Measurements from ENCODE around the gene TSC2. TPM values are rescaled to one million over a fixed set of nuclear protein-coding genes. Genes with fewer than 3 reads are reported as not detected.

The TSC2 gene
- polyA plus RNA-seq, 1 experiment: 35.9 TPM

- H3K4me3 ChIP-seq (ENCODE audit: low read depth, low read length): 0 out of 2 replicates have a peak overlapping the region, but pooled peaks have one; percentile 13
- POLR2A ChIA-PET: interaction anchor here (0.5 to 2.3 kb wide), 6 partner anchors 10 to 151 kb away, joined by 3 to 13 read pairs (median 4); partner anchors contain the start of genes RPS2 and TRAF7
- CTCF ChIA-PET: interaction anchor here (0.6 to 5.0 kb wide), 21 partner anchors 9 to 221 kb away, joined by 3 to 79 read pairs (median 3); partner anchors contain the start of genes GFER, NUBP2, PKD1 and RAB26
- no peaks in the 10 kb centered on the region; the same call in 1 of the 2 replicates for H3K9me3 ChIP-seq (ENCODE audit: control insufficient read depth, insufficient read depth, low read length)
- peak; percentile 94 for TF ChIP-seq CTCF (IDR thresholded peaks at IDR 0.05; ENCODE audit: low read depth, low read length)
- DNase-seq (ENCODE audit: low read depth, low spot score): peak; percentile 51
- H3K27ac ChIP-seq (ENCODE audit: low read depth, low read length): no peak overlapping the region
- no peaks in the 10 kb centered on the region for H3K27me3 ChIP-seq (ENCODE audit: control insufficient read depth, insufficient read depth, low read length)
These were observed 43.8 kb upstream of the TSC2 start for GRCh38 chr16:2003827-2004641.

DNA sequence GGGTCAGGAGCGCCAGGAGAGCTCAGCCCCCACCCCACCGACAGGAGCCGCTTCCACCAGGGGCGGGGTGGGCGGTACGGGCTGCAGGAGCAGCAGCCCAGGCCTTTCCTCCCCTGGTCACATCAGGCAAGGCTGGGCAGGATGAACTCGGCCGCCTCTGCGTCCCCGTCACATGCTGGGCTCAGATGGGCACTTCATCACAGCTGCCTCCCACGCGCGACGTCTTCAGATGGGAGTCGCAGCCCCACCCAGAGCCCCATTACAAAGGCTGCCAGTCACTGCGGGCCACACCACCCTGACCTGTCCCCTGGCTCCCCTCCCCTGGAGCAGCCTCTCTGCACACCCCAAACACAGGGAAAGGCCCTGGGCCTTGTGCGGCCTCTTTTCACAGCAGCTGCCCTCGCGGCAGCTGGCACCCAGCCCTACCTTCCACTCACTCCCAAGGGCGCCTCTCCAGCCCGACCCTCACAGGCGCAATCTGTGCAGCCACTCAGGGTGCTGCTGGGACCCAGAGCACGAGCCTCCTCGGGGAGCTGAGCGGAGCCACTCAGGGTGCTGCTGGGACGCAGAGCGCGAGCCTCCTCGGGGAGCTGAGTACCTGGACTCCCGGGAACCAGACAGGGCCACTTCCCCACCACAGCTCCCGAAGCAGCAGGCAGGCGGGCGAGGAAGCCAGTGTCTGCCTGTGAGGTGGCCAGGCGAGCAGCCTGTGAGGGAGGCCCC, 42.8 kb upstream of the TSC2 start:
- CTCF ChIA-PET: interaction anchor here (0.9 to 5.0 kb wide), 5 partner anchors 12 to 135 kb away, joined by 3 to 79 read pairs (median 6); no protein-coding TSS in a partner anchor
- H3K4me3 ChIP-seq (ENCODE audit: low read depth, low read length): no peak overlapping the region
- no peaks in the 10 kb centered on the region; the same call in 1 of the 2 replicates for H3K9me3 ChIP-seq (ENCODE audit: control insufficient read depth, insufficient read depth, low read length)
- no peak for DNase-seq (ENCODE audit: low read depth, low spot score)
- POLR2A ChIA-PET: interaction anchor here (0.9 to 2.3 kb wide), 3 partner anchors 40 to 150 kb away, joined by 4 to 13 read pairs (median 4); partner anchors contain the start of genes RPS2 and TRAF7
- H3K27ac ChIP-seq (ENCODE audit: low read depth, low read length): no peak overlapping the region
- no peak for TF ChIP-seq CTCF (IDR thresholded peaks at IDR 0.05; ENCODE audit: low read depth, low read length)
- H3K27me3 ChIP-seq (ENCODE audit: control insufficient read depth, insufficient read depth, low read length): no peaks in the 10 kb centered on the region

- H3K27ac ChIP-seq (ENCODE audit: low read depth, low read length): no peak overlapping the region
- no peak for TF ChIP-seq CTCF (IDR thresholded peaks at IDR 0.05; ENCODE audit: low read depth, low read length)
- no peaks in the 10 kb centered on the region for H3K27me3 ChIP-seq (ENCODE audit: control insufficient read depth, insufficient read depth, low read length)
- ChIA-PET CTCF (interaction anchor here (3.0 to 5.0 kb wide), 2 partner anchors 13 to 135 kb away, joined by 16 to 79 read pairs; no protein-coding TSS in a partner anchor), POLR2A (no interaction called here)
- H3K9me3 ChIP-seq (ENCODE audit: control insufficient read depth, insufficient read depth, low read length): no peaks in the 10 kb centered on the region; the same call in 1 of the 2 replicates
- DNase-seq (ENCODE audit: low read depth, low spot score): no peak
- no peak overlapping the region for H3K4me3 ChIP-seq (ENCODE audit: low read depth, low read length)
These were observed 42.1 kb upstream of the TSC2 start for GRCh38 chr16:2005646-2006045.

- TF ChIP-seq CTCF (IDR thresholded peaks at IDR 0.05; ENCODE audit: low read depth, low read length): no peak
- no peak overlapping the region for H3K4me3 ChIP-seq (ENCODE audit: low read depth, low read length)
- CTCF ChIA-PET: no interaction called here
- H3K27ac ChIP-seq (ENCODE audit: low read depth, low read length): no peak overlapping the region
- POLR2A ChIA-PET: no interaction called here
- H3K27me3 ChIP-seq (ENCODE audit: control insufficient read depth, insufficient read depth, low read length): no peaks in the 10 kb centered on the region
- no peak for DNase-seq (ENCODE audit: low read depth, low spot score)
- no peaks in the 10 kb centered on the region; the same call in 1 of the 2 replicates for H3K9me3 ChIP-seq (ENCODE audit: control insufficient read depth, insufficient read depth, low read length)
These were observed 41.5 kb upstream of the TSC2 start for GRCh38 chr16:2006317-2006716.

Data from AG04450 (cell line).